Calu3 (cell line): ENCODE data around the gene TBXA2R. TPM values are rescaled to one million over a fixed set of nuclear protein-coding genes. Genes with fewer than 3 reads are reported as not detected.
A peak's percentile ranks its signal among the peaks of the same experiment; 100 is the strongest.

Experiments used
- BruUV-seq: library from RNA; stranded (reverse); fragments of 400-500 nt; replicated peaks from 2 replicates; lab custom pipeline; 2021; lab: Mats Ljungman, UMichigan
- CTCF ChIA-PET: fragments of 300-600 bp; sonication (Branson Sonifier 250); formaldehyde crosslinking; loops from one replicate; lab custom pipeline; 2022; ENCODE audit warnings: antibody characterized with exemption; lab: Charles Lee
- DNase-seq: peaks from one replicate; pipeline ENCODE4 v3.0.0; 2022
- H3K27ac Mint-ChIP-seq: one replicate; pipeline ENCODE4 v1.8.0; 2022; ENCODE audit warnings: mixed read lengths; ENCODE audit not compliant: unreplicated experiment
- H3K27me3 Mint-ChIP-seq: one replicate; pipeline ENCODE4 v1.8.0; 2022; ENCODE audit warnings: mixed read lengths; ENCODE audit not compliant: unreplicated experiment
- H3K36me3 Mint-ChIP-seq: one replicate; pipeline ENCODE4 v1.8.0; 2022; ENCODE audit warnings: mild to moderate bottlenecking, moderate library complexity, mixed read lengths; ENCODE audit not compliant: insufficient read depth, unreplicated experiment
- H3K4me1 Mint-ChIP-seq: one replicate; pipeline ENCODE4 v1.8.0; 2022; ENCODE audit warnings: mild to moderate bottlenecking, low read depth, mixed read lengths; ENCODE audit not compliant: unreplicated experiment
- H3K4me3 Mint-ChIP-seq: one replicate; pipeline ENCODE4 v1.8.0; 2022; ENCODE audit warnings: mild to moderate bottlenecking, low read depth, moderate library complexity, mixed read lengths; ENCODE audit not compliant: unreplicated experiment
- H3K9me3 Mint-ChIP-seq: one replicate; pipeline ENCODE4 v1.8.0; 2022; ENCODE audit warnings: low read depth, mixed read lengths; ENCODE audit not compliant: unreplicated experiment
- CTCF ChIP-seq: fragments of 200-600 bp; IDR thresholded peaks from one replicate; pipeline ENCODE4 v1.8.0; 2022; ENCODE audit warnings: antibody characterized with exemption; ENCODE audit not compliant: unreplicated experiment
- intact Hi-C: fragments of 100-400 bp; cut with micrococcal nuclease; formaldehyde crosslinking; loops from one replicate; pipeline ENCODE4 v1.10.0; 2022; ENCODE audit not compliant: unreplicated experiment
- total RNA-seq: library from RNA; stranded (reverse); gene quantifications from 2 replicates; pipeline ENCODE4 v1.2.3, GENCODE V29; 2022

TBXA2R gene
- total RNA-seq, 1 experiment from 2014 or later, result 0.24 TPM

- CTCF ChIA-PET, result no interaction called here
- TF ChIP-seq CTCF, result no peak
- Mint-ChIP-seq H3K4me3 (no peak overlapping the region), H3K4me1 (no peaks in the 10 kb centered on the region), H3K36me3 (peaks cover 23% of the 10 kb centered on the region), H3K27me3 (no peaks in the 10 kb centered on the region), H3K27ac (no peak overlapping the region), H3K9me3 (no peaks in the 10 kb centered on the region)
- intact Hi-C loops, result no loop called here
- no peak for DNase-seq
- BruUV-seq, result no TSS peak
These were observed 12.9 kb upstream of the TBXA2R start for GRCh38 chr19:3619631-3620012.

GRCh38 chr19:3618811-3619630, 12.3 kb upstream of the TBXA2R start:
- Mint-ChIP-seq H3K27ac (no peak overlapping the region), H3K36me3 (peaks cover 23% of the 10 kb centered on the region), H3K27me3 (no peaks in the 10 kb centered on the region), H3K9me3 (no peaks in the 10 kb centered on the region), H3K4me1 (no peaks in the 10 kb centered on the region), H3K4me3 (no peak overlapping the region)
- no peak for TF ChIP-seq CTCF
- CTCF ChIA-PET, result no interaction called here
- no peak for DNase-seq
- intact Hi-C loops, result no loop called here
- BruUV-seq, result no TSS peak

GRCh38 chr19:3618144-3618810, 11.6 kb upstream of the TBXA2R start:
- Mint-ChIP-seq H3K27me3 (no peaks in the 10 kb centered on the region), H3K9me3 (no peaks in the 10 kb centered on the region), H3K4me3 (no peak overlapping the region), H3K4me1 (no peaks in the 10 kb centered on the region), H3K27ac (no peak overlapping the region), H3K36me3 (peaks cover 27% of the 10 kb centered on the region)
- no TSS peak for BruUV-seq
- peak; percentile 64 for TF ChIP-seq CTCF
- peak; percentile 17 for DNase-seq
- intact Hi-C loops, result no loop called here
- CTCF ChIA-PET, result no interaction called here

GRCh38 chr19:3617463-3617862, 10.8 kb upstream of the TBXA2R start:
- intact Hi-C loops, result no loop called here
- TF ChIP-seq CTCF, result no peak
- BruUV-seq, result no TSS peak
- Mint-ChIP-seq H3K36me3 (peaks cover 23% of the 10 kb centered on the region), H3K27me3 (no peaks in the 10 kb centered on the region), H3K4me3 (no peak overlapping the region), H3K27ac (no peak overlapping the region), H3K9me3 (no peaks in the 10 kb centered on the region), H3K4me1 (no peaks in the 10 kb centered on the region)
- CTCF ChIA-PET, result no interaction called here
- DNase-seq, result no peak
